Hematopoietic multipotent progenitor cell (in vitro differentiated cells): ENCODE measurements around the gene RALGAPA1. TPM values are rescaled to one million over a fixed set of nuclear protein-coding genes. Genes with fewer than 3 reads are reported as not detected.
A peak's percentile ranks its signal among the peaks of the same experiment; 100 is the strongest.

Experiments used
- DNase-seq, 3 donors: peaks; one replicate each; pipeline ENCODE4 v3.0.0-alpha.2; 2011 to 2015; ENCODE audit warnings: low read depth in 2 of 3, low spot score in 2 of 3
- total RNA-seq: library from RNA; depleted of rRNA; stranded (reverse); fragments of >200 nt; gene quantifications from one replicate; pipeline ENCODE4 v1.2.3, GENCODE V29; 2012

Gene RALGAPA1
- total RNA-seq, 1 donor, result 13.7 TPM

- DNase-seq, result no peak
These were observed 252.5 kb downstream of the RALGAPA1 start for GRCh38 chr14:35556548-35556947.

DNA sequence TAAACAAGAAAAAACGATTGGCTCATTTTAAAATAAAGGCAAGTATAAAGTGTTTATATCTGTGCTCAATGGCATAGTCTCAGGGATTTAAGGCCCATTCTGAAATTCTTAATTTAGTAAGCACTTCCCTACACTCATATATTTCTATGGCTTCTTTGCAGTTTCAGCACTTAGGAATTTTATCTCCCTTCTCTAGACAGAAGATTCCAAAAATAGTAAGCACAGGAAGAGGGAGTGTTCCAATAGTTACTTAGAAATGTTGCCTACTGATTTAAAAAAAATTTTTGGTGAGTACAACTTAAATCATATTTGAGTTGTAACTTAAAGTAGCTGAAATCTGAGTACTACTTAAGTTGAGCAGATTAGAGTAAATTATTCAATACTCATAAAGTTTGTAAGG, 255.3 kb downstream of the RALGAPA1 start:
- no peak for DNase-seq

GRCh38 chr14:35551081-35551480, 258.0 kb downstream of the RALGAPA1 start:
- no peak for DNase-seq

- no peak for DNase-seq
These were observed 259.5 kb downstream of the RALGAPA1 start for GRCh38 chr14:35549551-35549950.

DNA sequence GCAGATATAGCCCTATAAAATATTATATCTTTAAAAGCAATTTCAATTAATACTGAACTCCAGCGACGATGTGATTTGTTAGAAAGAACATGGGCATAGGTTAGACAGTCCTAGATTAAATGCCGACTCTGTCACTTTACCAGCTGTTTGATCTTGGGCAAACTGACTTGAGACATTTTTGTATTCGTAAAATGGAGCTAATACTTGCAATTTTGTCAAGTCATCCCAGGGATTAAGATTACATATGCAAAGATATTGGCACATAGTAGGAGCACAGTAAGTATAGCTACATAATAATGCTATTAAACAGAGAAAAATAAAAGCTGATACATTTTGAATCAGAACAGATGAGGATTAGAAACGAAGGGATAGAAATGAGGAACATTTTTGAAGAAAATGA, 266.1 kb downstream of the RALGAPA1 start:
- no peak for DNase-seq

DNA sequence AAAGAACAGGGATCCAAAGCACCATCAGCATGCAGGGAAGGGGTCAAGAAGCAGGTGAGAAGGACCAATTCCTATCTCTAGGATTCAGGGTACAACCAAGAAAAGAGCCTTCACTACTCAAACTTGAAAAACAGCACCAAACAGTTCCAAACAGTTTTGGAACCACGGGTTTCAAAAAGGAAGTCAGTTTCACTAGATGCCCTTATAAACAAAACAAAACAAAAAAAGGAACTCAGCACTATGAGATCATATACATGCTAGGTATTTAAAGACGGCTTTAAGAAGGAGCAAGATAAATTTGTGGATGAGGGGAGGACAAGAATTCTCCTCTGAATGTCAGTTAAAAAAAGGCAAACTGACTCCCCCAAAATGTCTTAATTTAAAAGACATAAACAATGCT, 269.1 kb downstream of the RALGAPA1 start:
- DNase-seq, result no peak

DNA sequence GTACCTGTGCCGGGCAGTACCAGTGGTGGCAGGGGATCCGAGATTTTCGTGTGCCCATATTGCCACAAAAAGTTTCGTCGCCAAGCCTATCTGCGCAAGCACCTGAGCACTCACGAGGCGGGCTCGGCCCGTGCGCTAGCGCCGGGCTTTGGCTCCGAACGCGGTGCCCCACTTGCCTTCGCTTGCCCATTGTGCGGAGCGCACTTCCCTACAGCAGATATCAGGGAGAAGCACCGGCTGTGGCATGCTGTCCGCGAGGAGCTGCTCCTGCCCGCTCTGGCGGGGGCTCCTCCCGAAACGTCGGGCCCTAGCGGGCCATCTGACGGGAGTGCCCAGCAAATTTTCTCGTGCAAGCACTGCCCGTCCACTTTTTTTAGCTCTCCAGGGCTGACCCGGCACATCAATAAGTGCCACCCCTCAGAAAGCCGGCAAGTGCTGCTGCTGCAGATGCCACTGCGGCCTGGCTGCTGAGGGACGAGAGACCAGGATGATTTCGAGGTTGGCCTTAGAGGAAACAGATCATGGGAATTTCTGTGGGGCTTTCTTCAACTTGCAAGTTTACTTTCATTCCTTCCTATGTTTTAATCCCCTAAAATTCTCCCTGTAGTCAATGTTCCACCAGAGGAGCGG, 273.5 kb downstream of the RALGAPA1 start:
- no peak for DNase-seq

DNA sequence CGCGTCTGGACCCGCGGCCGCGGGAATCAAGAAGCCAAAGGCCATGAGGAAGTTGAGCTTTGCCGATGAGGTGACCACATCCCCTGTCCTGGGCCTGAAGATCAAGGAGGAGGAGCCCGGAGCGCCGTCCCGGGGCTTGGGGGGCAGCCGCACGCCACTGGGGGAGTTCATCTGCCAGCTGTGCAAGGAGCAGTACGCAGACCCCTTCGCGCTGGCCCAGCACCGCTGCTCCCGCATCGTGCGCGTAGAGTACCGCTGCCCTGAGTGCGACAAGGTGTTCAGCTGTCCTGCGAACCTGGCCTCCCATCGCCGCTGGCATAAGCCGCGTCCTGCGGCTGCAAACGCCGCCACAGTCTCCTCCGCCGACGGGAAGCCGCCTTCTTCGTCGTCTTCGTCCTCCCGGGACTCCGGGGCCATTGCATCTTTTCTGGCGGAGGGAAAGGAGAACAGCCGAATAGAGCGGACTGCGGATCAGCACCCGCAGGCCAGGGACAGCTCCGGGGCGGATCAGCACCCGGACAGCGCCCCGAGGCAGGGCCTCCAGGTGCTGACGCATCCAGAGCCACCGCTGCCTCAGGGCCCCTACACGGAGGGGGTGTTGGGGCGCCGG, 274.1 kb downstream of the RALGAPA1 start:
- peak in 2 of 3 donors; percentile 74 to 77 for DNase-seq

DNA sequence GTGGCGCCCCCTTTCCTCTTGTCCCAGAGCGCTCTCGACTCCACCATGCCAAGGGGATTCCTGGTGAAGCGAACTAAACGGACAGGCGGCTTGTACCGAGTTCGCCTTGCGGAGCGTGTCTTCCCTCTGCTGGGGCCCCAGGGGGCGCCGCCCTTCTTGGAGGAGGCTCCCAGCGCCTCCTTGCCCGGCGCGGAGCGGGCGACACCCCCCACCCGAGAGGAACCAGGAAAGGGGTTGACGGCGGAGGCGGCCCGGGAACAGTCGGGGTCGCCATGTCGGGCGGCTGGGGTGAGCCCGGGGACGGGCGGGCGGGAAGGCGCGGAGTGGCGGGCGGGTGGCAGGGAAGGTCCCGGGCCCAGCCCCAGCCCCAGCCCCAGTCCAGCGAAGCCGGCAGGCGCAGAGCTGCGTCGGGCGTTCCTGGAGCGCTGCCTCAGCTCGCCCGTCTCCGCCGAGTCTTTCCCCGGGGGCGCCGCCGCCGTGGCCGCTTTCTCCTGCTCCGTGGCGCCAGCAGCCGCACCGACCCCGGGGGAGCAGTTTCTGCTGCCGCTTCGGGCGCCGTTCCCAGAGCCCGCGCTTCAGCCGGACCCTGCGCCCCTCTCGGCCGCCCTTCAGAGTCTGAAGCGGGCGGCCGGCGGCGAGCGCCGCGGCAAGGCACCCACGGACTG, 274.8 kb downstream of the RALGAPA1 start:
- peak in 1 of 3 donors; percentile 18 for DNase-seq

DNA sequence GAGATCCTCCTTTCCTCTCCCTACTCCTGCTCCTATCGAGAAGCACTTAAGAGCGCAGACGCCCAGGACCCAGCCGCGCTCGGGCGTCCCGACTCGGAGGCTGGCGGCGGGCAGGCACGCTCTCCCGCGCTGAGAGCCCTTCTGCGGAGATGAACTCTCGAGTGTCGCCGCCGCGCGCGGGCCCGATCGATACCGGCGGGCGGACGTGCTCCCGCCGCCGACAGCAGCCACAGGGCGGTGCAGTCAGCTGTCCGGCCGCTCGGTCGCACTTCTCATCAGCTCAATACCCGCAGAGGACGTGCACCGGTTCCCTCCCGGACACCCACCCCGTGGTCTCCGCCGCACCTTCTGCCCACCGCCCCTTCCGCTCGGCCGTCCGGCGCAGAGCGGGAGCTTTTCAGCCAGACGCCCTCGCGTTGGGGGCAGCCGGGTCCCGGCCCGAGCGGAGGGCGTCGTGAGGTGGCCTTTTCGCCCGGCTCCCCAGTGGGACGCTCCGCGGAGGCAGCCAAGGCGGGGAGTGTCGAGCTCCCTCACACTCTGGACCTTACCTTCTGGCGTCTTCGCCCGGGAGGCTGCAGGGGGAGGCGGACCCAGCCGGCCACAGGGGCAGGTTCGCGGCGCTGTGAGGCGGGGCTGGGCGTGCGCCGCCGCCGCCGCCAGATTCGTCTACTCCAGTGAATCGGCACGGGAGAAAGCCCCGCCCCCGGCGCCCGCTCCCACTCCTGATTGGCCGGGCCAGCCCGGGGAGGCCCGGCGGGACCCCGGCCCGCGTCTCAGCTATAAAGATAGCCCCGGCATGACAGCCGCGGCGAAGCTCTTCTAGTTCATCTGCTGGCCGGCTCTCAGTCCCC, 275.5 kb downstream of the RALGAPA1 start, which contains the start of gene INSM2:
INSM2 (plus strand) TSS at position 808 of the 851 bp plus-strand sequence. CDS start 89 bp downstream, outside the sequence.
- DNase-seq, result peak in 2 of 3 donors; percentile 24 to 49

- DNase-seq, result no peak
These were observed 276.2 kb downstream of the RALGAPA1 start for GRCh38 chr14:35532783-35533356.

- no peak for DNase-seq
These were observed 276.9 kb downstream of the RALGAPA1 start for GRCh38 chr14:35531960-35532747.

DNA sequence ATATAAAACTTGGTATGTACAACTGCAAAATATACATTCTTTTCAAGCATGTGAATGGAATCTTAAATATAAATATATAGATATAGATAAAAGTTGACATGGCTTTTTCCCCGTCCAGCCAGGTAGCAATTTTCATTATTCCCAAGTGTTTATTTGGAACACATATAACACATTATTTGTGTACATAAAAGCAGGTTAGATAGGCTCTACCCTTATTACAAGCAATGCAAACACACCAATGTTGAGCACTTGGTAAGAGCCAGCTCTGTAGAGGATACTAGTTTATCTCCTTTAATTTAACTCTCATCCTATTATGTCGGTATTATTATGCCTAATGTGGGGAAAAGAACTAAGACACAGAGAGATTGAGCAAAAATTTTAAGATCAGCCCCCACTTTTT, 282.1 kb downstream of the RALGAPA1 start:
- DNase-seq, result no peak

GRCh38 chr14:35525695-35526094, 283.4 kb downstream of the RALGAPA1 start:
- DNase-seq, result no peak

GRCh38 chr14:35519986-35520385, 289.1 kb downstream of the RALGAPA1 start:
- DNase-seq, result no peak

- DNase-seq, result no peak
These were observed 293.2 kb downstream of the RALGAPA1 start for GRCh38 chr14:35515916-35516315.

GRCh38 chr14:35512765-35513164, 296.3 kb downstream of the RALGAPA1 start:
- no peak for DNase-seq

DNA sequence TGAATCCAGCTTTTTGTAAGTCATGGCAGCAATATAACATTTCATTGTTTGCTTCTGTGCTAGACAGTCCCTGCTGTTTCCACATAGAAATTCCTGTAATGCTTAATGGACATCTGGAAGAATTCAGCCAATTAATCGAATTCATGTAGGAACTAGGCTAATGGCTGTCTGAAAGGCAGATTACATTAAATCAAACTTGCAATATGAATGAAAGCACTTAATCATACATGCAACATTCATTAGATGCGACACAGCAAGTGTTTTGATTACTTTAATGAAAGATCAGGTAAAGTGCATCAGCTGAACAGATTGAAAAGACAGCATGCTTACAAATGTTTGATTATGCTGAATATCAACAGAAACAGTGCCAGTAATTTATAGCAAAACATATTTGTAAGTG, 299.2 kb downstream of the RALGAPA1 start:
- DNase-seq, result no peak

- DNase-seq, result no peak
These were observed 302.2 kb downstream of the RALGAPA1 start for GRCh38 chr14:35506927-35507326.

- DNase-seq, result no peak
These were observed 302.6 kb downstream of the RALGAPA1 start for GRCh38 chr14:35506461-35506860.
